SIG-M5 treated with dmso at 0.1 percent for 504 hours (cell line): Measurements from ENCODE around the gene GNS.
"Not testable (repeated sequence)": the region's sequence is repeated elsewhere in the genome, so short reads cannot be mapped to it uniquely, and the experiment has no call there.

Experiments used
- DNase-seq: peaks from one replicate; lab custom pipeline; 2025; ENCODE audit not compliant: unreplicated experiment; lab: John Stamatoyannopoulos, UW

GNS gene

DNA sequence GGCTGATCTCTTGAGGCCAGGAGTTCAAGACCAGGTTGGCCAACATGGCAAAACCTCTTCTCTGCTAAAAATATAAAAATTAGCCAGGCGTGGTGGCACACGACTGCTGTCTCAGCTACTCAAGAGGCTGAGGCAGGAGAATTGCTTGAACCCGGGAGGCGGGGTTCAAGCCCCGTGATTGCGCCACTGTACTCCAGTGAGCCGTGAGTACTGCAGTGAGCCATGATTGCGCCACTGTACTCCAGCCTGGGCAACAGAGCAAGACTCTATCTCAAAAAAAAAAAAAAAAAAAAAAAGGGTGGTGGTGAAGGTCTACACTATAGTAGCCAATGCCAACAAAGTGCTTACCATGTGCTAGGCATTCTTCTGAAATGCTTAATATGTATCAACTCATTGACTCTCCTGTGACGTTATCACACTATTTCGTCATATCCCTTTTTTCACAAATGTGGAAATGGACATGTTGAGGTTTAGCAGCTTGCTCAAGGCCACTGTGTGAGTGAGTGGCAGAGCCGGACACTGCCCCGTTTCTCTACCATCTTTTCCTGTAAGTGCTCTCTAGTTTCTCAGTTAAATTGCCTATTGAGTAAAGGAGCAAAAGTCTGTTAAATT lies 59.6 kb downstream of the GNS start:
- DNase-seq, result peak; percentile 47

DNA sequence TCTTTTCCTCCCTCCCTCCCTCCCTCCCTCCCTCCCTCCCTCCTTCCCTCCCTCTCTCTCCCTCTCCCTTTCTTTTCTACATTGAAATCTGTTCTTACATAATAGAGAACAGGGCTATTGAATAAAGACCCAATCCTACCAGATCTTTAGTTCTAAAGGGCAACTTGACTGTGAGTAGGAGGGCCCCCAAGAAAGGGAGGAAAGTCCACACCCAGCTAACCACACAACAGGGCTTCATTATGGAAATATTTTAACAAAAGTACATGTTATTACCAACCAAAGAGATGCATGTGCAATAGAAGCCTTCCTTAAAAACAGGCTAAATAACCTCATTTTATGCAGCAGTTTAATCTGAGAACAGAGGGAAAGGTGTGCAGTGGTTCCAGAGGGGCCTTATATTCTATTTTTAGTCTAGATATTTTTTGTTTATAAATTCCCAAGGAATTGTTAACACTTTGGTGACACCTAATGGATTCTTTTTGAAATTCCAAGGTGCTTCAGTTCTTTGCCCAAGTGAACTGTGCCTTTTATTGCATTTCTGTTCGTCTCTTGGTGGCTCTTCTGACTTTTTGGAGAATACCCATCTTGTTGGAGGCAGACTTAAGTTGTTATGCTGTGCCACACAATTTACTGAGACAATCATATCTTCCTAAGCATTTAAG lies 63.0 kb downstream of the GNS start:
- no peak for DNase-seq

DNA sequence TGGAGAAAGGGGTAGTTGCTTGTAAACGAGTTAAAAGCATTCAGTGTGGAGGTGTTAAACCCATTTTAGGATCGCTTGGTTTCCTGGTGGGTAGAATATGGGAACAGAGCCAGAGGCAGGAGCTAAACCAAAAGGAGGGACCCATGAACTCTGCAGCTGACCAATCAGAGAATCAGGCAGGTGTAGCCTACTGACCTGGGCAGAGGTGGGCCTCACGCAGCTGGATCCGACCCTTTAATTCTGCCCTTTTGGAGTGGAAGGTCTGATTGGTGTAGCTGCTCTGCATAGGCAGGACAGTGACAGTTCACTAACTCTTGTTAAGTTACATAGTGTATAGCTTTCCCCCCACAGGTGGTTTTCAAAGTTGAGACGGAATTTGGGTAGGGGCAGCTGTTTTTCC lies 63.7 kb downstream of the GNS start:
- DNase-seq, result no peak

DNA sequence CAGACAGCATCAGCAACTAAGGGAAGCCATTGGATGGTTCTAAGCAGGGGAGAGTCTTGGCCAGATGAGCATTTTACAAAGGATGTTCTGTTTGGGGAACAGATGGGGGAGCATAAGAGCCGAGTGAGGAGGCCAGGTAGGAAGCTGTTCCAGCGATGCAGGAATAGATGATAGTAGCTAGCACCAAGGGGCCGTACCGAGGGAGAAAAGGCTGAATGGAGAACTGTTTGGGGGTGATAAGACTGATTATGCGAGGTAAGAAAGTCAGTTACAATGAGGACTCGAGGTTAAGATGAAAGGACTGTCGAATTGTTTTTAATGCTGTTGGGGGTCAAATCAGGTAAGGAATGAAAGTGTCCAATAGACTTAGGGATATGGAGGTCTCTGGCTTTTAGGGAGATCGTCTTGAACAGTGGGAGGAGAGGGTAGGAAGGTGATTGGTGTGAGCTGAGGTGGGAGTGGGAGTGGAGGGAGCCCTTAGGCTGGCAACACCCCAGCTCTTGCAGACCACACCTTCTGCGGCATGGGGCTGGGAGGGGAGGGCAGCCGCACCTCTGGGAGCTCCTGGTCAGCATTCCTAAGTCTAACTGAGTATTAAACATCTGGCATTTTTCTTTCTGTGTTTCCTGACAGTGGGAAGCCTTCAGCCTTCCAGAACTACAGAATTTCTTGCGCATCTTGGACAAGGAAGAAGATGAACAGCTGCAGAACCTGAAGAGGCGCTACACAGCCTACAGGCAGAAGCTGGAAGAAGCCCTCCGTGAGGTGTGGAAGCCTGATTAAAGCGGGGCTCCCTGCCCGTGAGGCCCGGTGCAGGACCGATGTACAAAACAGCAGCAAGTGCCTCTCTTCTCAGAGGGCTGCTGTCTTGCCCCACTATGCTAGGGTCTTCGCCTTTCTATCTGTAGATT lies 64.8 kb downstream of the GNS start:
- DNase-seq, result no peak

DNA sequence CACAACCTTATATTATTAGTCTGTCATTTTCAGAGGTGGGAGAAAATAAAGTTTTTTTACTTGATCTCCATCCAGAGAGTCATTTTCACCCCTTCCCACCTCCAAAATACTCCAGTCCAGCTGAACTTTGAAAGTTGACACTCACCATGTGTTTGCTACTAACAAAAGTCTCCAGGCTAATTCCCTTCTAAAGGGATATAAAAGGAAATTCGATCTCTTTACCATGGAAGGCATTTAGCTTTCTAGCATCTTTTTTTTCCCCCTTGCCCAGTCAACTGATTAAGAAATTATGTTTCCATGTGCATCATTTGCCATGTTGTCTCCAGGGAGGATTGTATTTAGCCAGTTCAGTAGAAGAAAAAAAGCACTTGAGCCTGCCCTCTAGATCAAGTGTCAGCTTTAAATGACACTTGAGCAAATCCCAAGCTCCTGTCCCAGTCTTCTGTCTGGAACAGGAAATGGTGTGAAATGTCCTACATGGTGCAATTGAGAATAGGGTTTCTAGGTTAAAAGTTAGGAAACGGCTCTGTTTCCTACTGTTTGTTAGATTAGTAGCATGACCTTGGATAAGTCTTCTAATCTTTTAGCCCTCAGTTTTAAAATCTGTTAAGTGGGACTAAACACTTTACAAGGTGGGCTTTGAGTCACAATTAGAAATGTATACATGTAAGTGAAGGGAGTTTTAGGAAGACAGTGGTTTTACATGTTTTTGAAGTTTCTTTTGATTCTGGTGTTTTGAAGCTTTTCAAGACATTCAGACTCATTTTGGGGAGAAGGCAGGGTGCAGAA lies 67.2 kb downstream of the GNS start:
- DNase-seq, result no peak

DNA sequence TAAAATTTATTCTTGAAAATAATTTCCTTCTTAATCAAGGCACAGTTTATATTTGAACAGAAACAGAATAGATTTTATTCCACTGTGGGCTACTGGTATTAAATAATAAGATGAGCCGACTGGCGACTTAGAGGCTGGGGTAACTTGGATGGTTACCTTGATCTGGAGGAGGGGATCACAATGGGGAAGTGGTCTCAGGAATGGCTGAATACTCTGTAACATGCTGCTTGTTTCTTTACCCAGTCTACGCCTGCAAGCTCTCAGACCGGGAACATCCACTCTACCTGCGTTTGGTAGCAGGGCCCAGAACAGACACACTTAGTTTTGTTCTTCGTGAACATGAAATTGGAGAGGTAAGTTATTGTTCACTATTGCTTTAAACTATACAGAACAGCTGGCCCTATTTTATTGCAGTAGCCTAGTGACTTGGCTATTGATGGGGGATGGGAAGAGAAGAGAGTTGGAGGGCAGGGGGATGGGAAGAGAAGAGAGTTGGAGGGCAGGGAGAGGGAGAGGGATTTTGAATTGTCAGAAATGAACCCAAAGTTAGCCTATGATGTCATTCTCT lies 67.9 kb downstream of the GNS start:
- DNase-seq, result no peak

DNA sequence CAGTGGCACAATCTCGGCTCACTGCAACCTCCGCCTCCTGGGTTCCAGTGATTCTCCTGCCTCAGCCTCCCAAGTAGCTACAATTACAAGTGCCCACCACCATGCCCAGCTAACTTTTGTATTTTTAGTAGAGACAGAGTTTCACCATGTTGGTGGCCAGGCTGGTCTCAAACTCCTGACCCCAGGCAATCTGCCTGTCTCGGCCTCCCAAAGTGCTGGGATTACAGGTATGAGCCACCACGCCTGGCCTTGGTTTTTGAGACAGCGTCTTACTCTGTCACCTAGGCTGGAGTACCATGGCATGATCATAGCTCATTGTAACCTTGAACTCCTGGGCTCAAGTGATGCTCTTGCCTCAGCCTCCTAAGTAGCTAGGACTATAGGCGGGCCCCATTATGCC lies 69.0 kb downstream of the GNS start:
- DNase-seq, result not testable (repeated sequence)

DNA sequence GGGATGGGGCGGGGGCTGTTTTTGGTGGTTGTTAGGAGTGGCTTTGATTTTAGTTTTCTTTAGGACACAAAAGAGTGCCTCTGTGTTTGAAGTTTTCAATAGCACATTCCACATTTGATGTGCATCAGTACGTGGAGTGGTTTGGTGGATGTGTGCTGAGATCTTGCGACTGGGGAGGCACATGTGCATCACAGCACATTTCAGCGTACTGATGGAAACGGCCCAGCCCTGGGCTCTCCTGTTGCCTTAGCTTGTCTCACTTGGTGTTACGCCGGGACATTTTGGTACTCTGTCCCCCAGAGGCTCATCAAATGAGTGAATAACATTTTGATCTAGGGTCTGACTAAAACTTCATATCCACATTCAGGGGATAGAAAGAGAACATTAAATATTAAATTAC lies 70.5 kb downstream of the GNS start:
- no peak for DNase-seq

DNA sequence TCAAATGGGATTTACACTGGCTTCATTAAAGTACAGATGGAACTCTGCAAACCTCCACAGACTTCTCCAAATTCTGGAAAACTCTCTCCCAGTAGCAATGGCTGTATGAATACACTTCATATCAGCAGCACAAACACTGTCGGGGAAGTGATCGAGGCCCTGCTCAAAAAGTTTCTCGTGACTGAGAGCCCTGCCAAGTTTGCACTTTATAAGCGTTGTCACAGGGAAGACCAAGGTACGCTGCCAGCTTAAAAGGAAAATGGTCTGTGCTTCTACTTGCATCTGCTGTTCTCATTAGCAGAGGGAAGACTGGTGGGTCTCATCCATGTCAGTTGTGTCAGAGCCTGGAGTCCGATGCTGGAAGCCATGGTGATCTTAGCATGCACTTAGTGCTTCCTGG lies 71.0 kb downstream of the GNS start:
- no peak for DNase-seq

DNA sequence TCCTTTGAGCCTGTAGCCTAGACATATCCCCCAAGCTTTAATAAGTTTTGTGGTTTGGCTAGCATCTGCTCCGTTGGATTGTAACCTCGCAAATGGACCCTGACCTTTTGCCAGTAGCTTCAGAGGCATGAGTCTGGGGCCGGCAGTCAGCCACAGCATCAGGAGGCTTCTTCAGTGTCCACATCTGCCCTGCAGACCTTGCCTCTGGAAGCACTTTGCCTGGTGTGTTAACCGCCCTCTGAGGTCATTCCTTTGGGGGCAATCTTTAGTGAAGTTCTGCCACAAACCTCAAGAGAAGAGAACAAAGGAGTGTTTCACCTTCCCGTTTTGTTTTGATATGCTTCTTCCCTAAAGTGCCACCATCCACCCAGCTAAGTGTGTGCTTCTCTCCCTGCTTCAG lies 71.4 kb downstream of the GNS start:
- no peak for DNase-seq

DNA sequence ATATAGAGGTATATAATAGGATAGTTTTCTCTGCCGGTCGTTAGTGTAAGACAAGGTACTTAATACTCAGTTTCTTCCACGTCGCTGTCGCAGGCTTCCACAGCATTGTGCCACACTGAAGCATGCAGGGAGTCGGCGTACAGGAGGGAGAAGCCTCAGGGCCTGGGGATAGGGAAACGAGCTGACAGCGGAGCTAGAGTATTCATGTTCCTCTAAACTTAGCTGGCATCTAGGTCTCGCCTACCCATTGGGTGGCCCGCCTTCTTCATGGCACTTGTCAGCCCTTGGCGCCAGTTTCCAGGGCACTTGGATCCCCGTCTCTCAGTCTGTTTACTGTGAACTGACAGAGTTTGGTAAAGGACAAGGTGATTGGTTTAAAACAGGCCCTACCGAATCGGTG lies 73.6 kb downstream of the GNS start:
- no peak for DNase-seq

DNA sequence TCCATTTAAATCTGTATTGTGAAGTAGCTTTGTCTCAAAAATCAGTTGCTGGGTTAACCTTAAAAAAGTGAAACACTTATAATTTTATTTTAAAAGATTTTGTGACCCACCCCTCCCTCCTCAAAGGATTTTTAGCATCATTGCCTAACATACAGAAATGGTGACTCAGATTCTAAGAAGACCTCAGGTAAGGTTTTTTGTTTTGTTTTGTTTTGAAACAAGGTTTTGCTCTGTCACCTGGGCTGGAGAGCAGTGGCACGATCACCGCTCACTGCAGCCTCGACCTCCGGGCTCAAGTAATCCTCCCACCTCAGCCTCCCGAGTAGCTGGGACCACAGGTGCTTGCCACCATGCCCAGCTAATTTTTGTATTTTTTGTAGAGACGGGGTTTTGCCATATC lies 74.2 kb downstream of the GNS start:
- DNase-seq, result no peak

DNA sequence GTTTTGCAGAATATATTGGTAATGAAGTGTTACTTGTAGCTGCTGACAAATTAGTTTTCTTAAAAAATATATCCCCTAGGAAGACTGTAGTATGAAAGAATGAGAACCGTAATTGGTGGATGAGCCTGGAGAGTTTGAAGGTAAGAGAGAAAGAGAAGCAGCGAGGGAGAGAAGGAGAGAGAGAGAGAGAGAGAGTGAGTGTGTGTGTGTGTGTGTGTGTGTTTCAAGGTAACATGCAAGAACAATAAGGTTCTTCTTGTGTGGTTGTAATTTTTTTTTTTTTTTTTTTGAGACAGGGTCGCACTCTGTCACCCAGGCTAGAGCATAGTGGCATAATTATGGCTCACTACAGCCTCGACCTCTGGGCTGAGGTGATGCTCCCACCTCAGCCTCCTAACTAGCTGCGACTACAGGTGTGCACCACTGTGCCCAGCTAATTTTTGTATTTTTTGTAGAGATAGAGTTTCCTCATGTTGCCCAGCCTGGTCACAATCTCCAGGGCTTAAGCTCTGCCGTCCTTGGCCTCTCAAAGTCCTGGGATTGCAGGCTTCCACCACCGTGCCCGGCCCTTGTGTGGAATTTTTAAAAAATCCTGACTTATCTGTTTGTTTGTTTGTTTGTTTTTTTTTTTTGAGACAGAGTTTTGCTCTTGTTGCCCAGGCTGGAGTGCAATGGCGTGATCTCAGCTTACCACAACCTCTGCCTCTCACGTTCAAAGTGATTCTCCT lies 75.2 kb downstream of the GNS start:
- DNase-seq, result no peak

DNA sequence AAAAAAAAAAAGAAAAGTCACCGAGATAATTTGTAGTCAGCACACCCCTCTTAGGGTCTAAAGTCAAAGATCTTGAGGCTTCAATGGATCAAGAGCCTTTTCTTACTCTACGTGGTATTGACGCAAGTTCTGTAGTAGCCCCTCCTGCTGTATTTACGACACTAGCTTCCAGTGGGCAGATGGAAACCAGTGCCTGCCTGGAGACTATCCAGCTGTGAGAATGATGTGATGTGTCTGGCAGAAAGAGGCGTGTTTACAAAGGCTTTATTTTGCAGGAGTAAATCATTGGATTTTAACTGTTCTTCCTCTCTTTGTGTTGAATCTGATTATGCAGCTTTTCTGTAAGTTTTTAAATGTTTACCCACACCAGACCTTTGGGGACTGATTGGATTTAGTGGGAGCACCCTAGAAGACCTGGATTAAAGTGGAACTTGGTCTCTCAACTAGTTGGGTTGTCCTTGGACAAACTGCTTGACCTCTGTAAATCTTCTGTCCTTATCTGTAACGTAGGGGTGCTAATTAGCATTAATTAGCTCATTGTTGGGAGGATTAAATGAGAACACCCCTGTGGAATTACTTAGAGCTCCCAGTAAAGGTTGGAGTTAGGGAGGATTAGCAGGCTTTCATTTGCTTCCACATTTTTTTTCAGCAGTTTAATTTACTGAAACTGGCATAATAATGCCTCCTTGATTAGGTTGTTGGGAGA lies 76.5 kb downstream of the GNS start:
- DNase-seq, result peak; percentile 20

DNA sequence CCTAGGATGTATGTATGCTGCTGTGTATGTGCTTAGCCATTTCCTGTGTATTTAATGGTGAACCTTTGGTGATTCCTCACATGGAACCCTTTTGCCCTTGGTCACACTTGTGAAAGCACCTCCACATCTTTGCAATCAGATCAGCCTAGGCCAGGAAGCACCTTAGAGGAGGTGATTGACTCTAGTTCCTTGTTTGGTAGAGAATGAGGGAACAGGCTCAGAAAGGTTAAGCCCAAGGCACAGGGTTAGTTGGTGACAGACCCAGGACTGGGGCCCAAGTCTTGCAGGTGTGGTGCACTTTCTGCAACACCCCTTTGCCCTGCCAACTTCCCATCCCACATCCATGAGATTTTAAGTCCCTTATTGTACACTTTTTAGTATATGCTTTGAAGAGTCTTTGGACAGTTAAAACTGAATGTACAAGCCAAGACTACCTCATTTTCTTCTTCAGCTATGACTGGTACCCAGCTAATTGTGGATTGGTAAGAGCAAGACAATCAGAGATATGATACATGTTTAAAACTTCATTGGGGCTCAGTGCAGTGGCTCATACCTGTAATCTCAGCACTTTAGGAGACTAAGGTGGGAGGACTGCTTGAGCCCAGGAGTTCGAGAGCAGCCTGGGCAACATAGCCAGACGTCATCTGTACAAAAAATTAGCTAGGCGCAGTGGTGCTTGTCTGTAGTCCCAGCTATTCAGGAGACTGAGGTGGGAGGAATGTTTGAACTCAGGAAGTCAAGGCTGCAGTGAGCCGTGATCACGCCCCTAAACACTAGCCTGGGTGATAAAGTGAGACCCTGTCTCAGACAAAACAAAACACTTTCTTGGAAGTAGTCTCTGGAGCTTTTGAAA lies 77.8 kb downstream of the GNS start:
- DNase-seq, result no peak

DNA sequence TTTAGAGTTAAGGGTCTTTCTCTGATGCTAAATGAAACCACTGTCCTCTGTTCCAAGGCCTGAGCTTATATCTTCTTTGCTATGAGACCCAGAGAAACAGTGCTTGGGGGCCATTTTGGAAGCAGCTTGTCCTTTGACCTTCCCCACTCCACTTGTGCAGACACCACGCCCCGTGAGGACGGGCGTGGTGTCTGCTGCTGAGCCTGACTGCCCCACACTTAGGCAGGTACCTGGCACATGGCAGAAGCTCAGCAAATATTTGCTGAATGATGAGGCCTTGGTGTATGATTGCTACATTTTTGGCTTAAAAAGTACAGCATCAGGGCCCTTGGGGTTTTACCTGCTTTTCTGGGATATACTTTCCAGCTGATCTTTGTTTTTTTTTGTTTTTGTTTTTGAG lies 79.0 kb downstream of the GNS start:
- no peak for DNase-seq

DNA sequence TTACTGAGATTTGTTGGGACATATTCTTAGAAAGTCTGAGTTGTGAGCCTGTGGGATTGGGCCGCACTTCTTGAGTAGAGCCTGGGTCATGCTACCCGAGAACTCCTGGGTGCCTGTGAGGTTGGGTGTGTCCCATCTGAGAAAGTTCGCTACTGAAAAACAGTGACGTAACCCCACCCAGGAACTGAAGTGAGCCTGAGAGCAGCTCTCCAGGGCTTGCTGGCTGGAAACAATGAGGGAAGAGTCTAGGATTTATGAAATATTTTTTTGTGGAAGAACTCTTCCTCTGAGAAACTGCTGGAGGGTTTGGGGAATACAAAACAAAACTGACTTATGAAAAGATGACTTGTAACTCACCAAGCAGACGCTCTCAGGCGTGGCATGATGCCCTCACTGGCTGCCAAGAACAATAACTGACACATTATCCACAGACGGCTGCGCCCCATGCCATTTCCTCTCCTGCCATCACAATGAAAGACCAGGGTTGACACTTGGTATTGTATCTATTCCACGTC lies 79.7 kb downstream of the GNS start:
- DNase-seq, result no peak

DNA sequence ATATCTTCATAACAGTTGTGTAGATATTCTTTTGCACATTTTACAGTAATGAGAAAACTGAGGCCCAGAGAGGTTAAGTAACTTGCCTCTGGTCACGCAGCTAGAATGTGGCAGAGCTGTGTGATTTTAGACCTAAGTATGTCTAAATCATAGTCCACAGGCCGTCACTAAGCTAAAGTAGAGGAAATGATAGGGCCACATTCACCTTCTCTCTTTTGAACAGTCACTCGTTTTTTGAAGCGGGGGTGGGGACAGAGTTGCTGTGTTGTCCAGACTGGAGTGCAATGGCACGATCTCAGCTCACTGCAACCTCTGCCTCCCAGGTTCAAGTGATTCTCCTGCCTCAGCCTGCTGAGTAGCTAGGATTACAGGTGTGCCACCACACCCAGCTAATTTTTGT lies 80.4 kb downstream of the GNS start:
- DNase-seq, result no peak

DNA sequence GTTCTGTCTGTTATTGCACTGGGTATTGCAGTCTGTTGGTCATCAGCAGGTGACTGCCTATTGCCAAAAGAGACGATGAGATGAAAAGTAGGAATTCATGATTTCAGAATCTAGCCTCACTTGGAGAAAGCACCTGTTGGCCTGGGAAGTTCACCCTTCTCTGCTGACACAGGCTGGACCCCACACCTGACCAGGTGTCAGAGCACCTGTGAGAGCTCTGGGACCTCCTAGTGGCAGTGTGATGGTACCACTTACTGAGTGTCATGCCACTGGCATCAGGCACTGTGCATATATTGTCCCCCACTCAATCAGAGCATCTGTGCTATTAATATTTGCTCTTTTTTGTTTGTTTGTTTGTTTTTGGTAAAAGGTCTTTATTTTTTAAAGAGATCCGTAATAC lies 81.0 kb downstream of the GNS start:
- DNase-seq, result peak; percentile 18
